ENCODE measurements around the gene CSNK1G1.
"Not testable (repeated sequence)": the region's sequence is repeated elsewhere in the genome, so short reads cannot be mapped to it uniquely, and the experiment has no call there.

CSNK1G1 gene

GRCh38 chr15:64133623-64134344 is 222.2 kb downstream of the CSNK1G1 start:
- DNase-seq (ENCODE audit: low read depth, low spot score), result peak; percentile 62

- DNase-seq (ENCODE audit: low read depth, low spot score), result no peak
Measured at GRCh38 chr15:64132217-64132616, 223.8 kb downstream of the CSNK1G1 start.

GRCh38 chr15:64131547-64131946 is 224.4 kb downstream of the CSNK1G1 start:
- no peak for DNase-seq (ENCODE audit: low read depth, low spot score)

GRCh38 chr15:64130159-64130558 is 225.8 kb downstream of the CSNK1G1 start:
- DNase-seq (ENCODE audit: low read depth, low spot score), result no peak

GRCh38 chr15:64127521-64128270 is 228.3 kb downstream of the CSNK1G1 start:
- no peak for DNase-seq (ENCODE audit: low read depth, low spot score)

GRCh38 chr15:64125978-64126377 is 230.0 kb downstream of the CSNK1G1 start:
- DNase-seq (ENCODE audit: low read depth, low spot score), result no peak

GRCh38 chr15:64122936-64123351 is 233.0 kb downstream of the CSNK1G1 start:
- DNase-seq (ENCODE audit: low read depth, low spot score), result no peak

GRCh38 chr15:64122444-64122843 is 233.5 kb downstream of the CSNK1G1 start:
- DNase-seq (ENCODE audit: low read depth, low spot score), result no peak

- DNase-seq (ENCODE audit: low read depth, low spot score), result no peak
Measured at GRCh38 chr15:64121614-64122013, 234.4 kb downstream of the CSNK1G1 start.

- DNase-seq (ENCODE audit: low read depth, low spot score), result not testable (repeated sequence)
Measured at GRCh38 chr15:64120322-64120721, 235.7 kb downstream of the CSNK1G1 start.

- no peak for DNase-seq (ENCODE audit: low read depth, low spot score)
Measured at GRCh38 chr15:64117759-64118487, 238.1 kb downstream of the CSNK1G1 start.

Data from ELF-1 (cell line).